Left lobe of liver (tissue), 2 donors: ENCODE results near the gene ATP6V1F. TPM values are rescaled to one million over a fixed set of nuclear protein-coding genes. Genes with fewer than 3 reads are reported as not detected.

Experiments used
- ATAC-seq: fragments of 200-7000 bp; cut with Tn5 transposase; one replicate; pipeline ENCODE4 v1.9.1; 2020; ENCODE audit warnings: mild to moderate bottlenecking, moderate library complexity
- DNase-seq: peaks from one replicate; pipeline ENCODE4 v3.0.0-alpha.2; 2020; ENCODE audit warnings: low spot score
- total RNA-seq: library from RNA; stranded (reverse); gene quantifications from one replicate; pipeline ENCODE4 v1.2.1, GENCODE V29; 2021
- donor health status: DM: no; HTN: no; CAD: no; lungs with moderate emphysema.
- donor health status: DM: no; HTN: yes; CAD: no.

ATP6V1F gene
- total RNA-seq, 1 donor from 2014 or later, result 28.2 TPM

DNA sequence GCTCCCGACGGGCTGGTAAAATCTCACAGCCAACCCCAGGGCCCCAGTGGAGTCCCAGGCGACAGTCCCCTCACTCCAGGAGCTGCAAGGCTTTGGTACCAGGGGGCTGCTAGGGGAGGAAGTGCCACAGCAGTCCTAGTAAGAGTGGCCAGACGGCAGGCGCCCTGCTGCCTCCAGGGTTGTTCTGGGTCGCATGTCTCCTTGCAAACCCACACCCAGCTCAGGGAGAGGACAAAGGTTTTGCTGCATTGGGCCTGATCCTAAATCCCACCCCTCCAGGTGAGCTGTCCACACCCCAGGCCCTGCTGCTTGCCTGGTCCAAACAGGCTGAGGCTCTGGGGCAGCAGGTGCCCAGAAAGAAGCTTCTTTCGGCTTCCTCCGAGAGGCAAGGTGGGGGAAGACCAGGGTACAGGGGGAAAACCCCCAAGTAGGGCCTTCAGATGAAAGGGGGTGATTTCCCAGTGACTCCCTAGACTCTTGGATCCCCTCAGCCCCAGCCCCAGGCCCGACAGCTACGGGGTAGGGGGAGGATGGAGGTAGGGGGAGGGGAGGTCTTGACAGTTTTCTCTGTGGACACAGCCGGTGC is 52.0 kb downstream of the ATP6V1F start:
- DNase-seq, result no peak
- no peak for ATAC-seq

DNA sequence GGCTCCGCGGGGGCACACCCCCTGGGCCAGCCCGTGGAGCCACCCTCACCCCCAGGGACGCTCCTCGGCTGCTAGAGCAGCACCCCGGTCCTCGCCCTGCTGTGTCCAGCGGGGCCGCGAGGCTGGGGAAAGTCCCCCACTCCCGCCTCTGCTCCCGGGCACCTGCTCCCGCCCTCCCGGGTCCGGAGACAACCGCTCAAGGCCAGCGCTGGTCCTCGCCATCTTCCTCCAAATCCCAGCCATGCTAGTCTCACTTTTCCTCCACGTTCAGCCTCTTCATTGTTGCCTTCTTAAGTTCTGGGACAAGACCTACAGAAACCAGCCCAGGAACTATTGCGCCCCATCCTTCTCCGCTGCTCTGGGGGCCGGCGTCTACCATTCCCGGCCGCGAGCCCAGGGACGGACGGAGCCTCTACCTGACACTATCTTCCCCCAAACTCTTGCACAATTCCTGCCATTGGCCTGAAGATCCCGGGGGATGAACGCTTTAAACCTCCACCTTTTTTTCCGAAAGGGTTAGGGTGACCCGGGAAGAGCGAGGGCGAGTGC is 52.7 kb downstream of the ATP6V1F start:
- DNase-seq (no peak), ATAC-seq (peak; percentile 36)

Other genes with a start within 250 kb of the ATP6V1F start
- 0.38 TPM for gene GARIN1A, start 190.6 kb upstream of the ATP6V1F start, total RNA-seq
- 27.5 TPM for gene CALU, start 123.5 kb upstream of the ATP6V1F start, total RNA-seq
- not detected for gene OPN1SW, start 87.1 kb upstream of the ATP6V1F start, total RNA-seq
- 0.40 TPM for gene CCDC136, start 70.9 kb upstream of the ATP6V1F start, total RNA-seq
- gene FLNC, start 32.5 kb upstream of the ATP6V1F start, total RNA-seq, result 0.55 TPM
- 0.15 TPM for gene KCP, start 47.9 kb downstream of the ATP6V1F start, total RNA-seq
- 5.0 TPM for gene IRF5, start 75.1 kb downstream of the ATP6V1F start, total RNA-seq
- gene TNPO3, start 192.3 kb downstream of the ATP6V1F start, total RNA-seq, result 16.6 TPM